HG03066 (cell line): ENCODE data around the gene ACOT4.
"Not testable (repeated sequence)": the region's sequence is repeated elsewhere in the genome, so short reads cannot be mapped to it uniquely, and the experiment has no call there.

ENCODE experiments used
- ATAC-seq: cut with Tn5 transposase; IDR thresholded peaks from one replicate; pipeline ENCODE4 v1.9.1; 2021; ENCODE audit warnings: low read depth; ENCODE audit not compliant: unreplicated experiment

Gene ACOT4

DNA sequence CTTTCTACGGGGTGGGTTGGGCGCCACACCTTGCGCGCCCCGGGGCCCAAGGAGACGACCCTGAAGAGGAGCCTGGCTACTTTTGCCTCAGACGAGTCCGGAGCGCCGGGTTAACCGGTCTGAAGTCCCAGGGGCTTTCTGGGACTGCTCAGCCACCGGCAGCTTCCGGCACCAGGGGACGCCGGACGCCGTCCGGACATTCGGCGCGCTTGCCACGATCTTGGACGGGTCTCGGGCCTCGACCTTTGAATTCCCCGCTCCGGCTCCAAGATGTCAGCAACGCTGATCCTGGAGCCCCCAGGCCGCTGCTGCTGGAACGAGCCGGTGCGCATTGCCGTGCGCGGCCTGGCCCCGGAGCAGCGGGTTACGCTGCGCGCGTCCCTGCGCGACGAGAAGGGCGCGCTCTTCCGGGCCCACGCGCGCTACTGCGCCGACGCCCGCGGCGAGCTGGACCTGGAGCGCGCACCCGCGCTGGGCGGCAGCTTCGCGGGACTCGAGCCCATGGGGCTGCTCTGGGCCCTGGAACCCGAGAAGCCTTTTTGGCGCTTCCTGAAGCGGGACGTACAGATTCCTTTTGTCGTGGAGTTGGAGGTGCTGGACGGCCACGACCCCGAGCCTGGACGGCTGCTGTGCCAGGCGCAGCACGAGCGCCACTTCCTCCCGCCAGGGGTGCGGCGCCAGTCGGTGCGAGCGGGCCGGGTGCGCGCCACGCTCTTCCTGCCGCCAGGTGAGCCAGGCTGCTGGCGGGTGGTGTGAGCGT lies at the start of gene ACOT4:
Gene ACOT4 (plus strand): TSS at position 184 of the 760 bp plus-strand sequence. CDS start 87 bp downstream, at position 271.
- peak; percentile 57 for ATAC-seq

DNA sequence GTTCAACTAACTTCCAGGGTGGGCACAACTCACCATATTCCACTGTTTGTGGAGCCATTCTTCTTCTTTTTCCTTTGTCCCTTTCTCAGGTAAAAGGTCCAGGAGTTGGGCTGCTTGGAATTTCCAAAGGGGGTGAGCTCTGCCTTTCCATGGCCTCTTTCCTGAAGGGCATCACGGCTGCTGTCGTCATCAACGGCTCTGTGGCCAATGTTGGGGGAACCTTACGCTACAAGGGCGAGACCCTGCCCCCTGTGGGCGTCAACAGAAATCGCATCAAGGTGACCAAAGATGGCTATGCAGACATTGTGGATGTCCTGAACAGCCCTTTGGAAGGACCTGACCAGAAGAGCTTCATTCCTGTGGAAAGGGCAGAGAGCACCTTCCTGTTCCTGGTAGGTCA lies 48.7 kb upstream of the ACOT4 start:
- ATAC-seq, result not testable (repeated sequence)

DNA sequence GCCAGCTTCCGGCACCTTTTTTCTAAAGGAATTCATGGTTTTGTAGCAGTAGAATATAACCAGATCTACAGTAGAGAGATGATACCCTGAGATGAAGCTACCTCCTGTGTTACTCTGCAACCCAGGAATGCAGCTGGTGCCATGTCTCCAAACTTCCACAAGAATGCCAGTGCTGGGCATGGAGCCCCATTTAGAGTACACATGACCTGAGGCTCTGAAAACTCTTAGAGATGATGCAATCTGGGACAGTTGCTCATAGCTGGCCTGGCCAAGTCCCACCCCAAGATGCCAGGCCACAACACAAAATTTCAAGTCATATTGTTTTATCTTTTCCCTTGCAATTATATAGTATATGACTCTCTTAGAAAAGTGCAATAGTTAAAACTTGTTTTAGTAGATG lies 46.3 kb upstream of the ACOT4 start:
- not testable (repeated sequence) for ATAC-seq

GRCh38 chr14:73549097-73549496 lies 42.6 kb upstream of the ACOT4 start:
- ATAC-seq, result not testable (repeated sequence)

- not testable (repeated sequence) for ATAC-seq
These were observed 41.7 kb upstream of the ACOT4 start for GRCh38 chr14:73549889-73550524.

GRCh38 chr14:73553845-73554244 lies 37.8 kb upstream of the ACOT4 start:
- no peak for ATAC-seq

GRCh38 chr14:73557201-73557600 lies 34.5 kb upstream of the ACOT4 start:
- not testable (repeated sequence) for ATAC-seq

GRCh38 chr14:73558238-73558637 lies 33.4 kb upstream of the ACOT4 start:
- ATAC-seq, result not testable (repeated sequence)

GRCh38 chr14:73562256-73562655 lies 29.4 kb upstream of the ACOT4 start:
- ATAC-seq, result not testable (repeated sequence)

DNA sequence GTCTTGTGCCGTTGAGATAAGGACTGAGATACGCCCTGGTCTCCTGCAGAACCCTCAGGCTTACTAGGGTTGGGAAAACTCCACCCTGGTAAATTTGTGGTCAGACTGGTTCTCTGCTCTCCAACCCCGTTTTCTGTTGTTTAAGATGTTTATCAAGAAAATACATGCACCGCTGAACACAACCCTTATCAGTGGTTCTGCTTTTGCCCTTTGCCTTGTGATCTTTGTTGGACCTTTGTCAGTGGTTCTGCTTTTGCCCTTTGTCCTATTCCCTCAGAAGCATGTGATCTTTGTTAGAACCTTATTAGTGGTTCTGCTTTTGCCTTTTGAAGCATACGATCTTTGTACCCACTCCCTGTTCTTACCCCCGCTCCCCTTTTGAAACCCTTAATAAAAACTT lies 29.0 kb upstream of the ACOT4 start:
- not testable (repeated sequence) for ATAC-seq

DNA sequence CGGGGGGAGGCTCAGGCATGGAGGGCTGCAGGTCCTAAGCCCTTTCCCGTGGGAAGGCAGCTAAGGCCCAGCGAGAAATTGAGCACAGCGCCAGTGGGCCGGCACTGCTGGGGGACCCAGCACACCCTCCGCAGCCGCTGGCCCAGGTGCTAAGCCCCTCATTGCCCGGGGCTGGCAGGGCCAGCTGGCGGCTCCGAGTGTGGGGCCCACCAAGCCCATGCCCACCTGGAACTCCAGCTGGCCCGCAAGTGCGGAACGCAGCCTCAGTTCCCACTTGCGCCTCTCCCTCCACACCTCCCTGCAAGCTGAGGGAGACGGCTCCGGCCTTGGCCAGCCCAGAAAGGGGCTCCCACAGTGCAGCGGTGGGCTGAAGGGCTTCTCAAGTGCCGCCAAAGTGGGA lies 25.2 kb upstream of the ACOT4 start:
- ATAC-seq, result not testable (repeated sequence)

DNA sequence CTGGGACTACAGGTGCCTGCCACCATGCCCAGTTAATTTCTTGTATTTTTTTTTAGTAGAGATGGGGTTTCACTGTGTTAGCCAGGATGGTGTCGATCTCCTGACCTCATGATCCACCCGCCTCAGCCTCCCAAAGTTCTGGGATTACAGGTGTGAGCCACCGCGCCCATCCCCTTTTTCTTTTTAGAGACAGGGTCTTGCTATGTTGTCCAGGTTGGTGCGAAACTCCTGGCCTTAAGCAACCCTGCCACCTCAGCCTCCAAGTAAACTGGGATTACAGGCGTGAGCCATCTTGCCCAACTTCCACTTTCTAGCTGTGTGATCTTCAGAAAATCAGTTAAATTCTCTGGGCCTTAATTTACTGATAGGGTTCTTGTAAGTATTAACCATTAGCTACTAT lies 24.7 kb upstream of the ACOT4 start:
- not testable (repeated sequence) for ATAC-seq

- no peak for ATAC-seq
These were observed 24.3 kb upstream of the ACOT4 start for GRCh38 chr14:73567358-73567757.

DNA sequence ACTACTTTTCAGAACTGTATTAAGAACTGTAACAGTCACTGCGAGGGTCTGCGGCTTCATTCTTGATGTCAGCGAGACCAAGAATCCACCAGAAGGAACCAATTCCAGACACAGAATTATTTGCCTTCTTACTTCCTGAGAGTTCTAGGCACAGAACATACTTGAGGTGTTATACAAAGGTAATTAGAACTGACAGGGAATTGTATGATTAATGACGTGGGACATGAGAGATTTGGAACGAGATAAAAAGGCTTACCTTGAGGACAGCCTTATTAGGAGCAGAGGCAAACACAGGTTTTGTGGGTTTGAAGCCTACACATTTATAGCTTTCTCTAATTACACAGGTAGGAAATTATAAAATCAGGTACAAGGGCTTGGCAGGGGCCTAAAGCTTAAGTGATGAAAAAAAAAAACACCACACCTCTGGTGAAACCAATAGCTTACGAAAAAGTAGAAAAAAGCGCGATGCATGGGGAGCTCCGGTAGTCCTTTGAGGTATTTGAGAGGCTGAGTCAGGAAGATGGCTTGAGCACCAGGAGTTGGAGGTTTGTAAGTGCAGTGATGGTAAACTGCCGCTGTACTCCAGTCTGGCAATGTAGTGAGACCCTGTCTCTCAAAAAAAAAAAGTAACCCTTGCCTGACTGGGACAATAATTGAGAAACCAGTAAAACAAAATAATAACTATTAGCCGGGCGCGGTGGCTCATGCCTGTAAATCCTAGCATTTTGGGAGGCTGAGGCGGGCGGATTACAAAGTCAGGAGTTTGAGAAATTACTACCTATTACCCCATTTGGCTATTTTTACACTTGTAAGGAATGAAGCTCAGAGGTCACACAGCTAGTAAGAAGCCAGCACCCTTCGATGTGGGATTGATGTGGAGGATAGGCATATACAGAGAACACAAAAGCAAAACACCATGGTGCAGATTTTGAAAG lies 23.5 kb upstream of the ACOT4 start:
- ATAC-seq, result no peak

DNA sequence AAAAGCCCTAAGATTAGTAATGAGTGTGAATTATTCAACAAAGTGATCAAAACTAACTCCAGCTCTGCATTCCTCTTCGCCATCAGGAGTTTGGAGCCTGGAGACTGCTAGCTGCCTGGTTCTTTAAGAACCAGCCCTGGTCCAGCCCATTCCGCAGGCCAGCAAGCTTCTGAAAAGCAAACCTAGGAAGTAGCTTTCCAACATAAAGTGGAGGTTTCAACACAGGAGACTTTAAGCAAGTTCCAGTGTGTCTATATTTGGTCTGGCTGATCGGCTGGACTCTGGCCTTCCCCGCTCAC lies 22.8 kb upstream of the ACOT4 start:
- not testable (repeated sequence) for ATAC-seq

GRCh38 chr14:73569185-73569958 lies 22.3 kb upstream of the ACOT4 start, which contains the start of gene ACOT2:
Gene ACOT2, plus strand, starts transcription at chr14:73569213. Its CDS starts 28 bp downstream, at chr14:73569241.
- peak; percentile 61 for ATAC-seq

DNA sequence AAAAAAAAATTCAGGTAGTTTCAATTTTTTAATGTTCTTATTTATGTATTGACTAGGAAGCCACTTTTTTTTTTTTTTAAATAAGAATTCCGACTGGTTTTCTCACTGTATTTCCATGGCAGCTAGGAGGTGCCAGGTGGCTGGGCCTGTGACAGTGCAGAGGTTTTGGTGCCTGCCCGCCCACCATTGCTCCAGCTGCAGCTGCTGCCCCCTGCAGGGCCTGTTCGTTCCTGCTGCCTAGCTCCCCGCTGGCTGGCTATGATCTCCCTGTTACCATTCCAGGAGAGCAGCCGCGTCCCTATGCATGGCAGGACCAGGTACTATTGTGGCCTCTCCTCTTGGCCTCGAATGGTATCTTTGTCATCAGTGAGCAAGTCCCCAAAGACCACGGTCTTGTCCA lies 20.8 kb upstream of the ACOT4 start:
- peak; percentile 45 for ATAC-seq

DNA sequence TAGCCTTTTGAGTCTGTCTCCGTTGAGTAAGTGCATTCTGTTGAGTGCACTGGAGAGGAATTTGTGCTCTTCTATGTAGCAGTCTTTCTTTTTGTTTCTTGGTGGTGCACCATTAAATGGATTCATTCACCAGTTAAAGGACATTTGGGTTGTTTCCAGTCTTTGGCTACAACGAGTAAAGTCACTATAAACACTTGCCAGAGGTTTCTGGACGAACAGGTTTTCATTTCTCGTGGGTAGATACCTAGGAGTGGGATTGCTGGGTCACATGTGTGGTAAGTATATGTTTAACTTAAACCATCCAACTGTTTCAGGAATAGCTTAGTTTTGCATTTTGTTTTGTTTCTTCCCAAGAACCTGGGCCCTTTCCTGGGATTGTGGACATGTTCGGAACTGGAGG lies 18.6 kb upstream of the ACOT4 start:
- ATAC-seq, result not testable (repeated sequence)

DNA sequence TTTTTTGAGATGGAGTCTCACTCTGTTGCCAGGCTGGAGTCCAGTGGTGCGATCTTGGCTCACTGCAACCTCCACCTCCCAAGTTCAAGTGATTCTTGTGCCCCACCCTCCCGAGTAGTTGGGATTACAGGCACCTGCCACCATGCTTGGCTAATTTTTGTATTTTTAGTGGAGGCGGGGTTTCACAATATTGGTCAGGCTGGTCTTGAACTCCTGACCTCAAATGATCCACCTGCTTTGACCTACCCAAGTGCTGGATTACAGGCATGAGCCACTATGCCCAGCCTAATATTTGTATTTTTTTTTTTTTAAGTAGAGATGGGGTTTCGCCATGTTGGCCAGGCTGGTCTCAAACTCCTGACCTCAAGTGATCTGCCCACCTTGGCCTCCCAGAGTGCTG lies 17.9 kb upstream of the ACOT4 start:
- not testable (repeated sequence) for ATAC-seq

GRCh38 chr14:73574251-73574650 lies 17.4 kb upstream of the ACOT4 start:
- not testable (repeated sequence) for ATAC-seq
